ENCODE measurements around the gene C10orf120. TPM values are rescaled to one million over a fixed set of nuclear protein-coding genes. Genes with fewer than 3 reads are reported as not detected.

C10orf120 gene
- total RNA-seq, 1 experiment from 2014 or later, result not detected

- no peak for TF ChIP-seq CTCF (IDR thresholded peaks at IDR 0.05; ENCODE audit: unreplicated experiment)
- Mint-ChIP-seq H3K27ac (ENCODE audit: low read depth, unreplicated experiment) (no peak overlapping the region), H3K4me1 (ENCODE audit: insufficient read depth, unreplicated experiment) (no peaks in the 10 kb centered on the region), H3K9me3 (ENCODE audit: unreplicated experiment) (no peaks in the 10 kb centered on the region), H3K4me3 (ENCODE audit: unreplicated experiment) (no peak overlapping the region), H3K36me3 (ENCODE audit: insufficient read depth, unreplicated experiment) (no peaks in the 10 kb centered on the region), H3K27me3 (ENCODE audit: insufficient read depth, unreplicated experiment) (peaks cover 13% of the 10 kb centered on the region)
- intact Hi-C loops (cut with micrococcal nuclease), result no loop called here
- POLR2A ChIA-PET, result no interaction called here
- no peak for DNase-seq (ENCODE audit: unreplicated experiment)
- BruUV-seq (replicated peaks), result no TSS peak
- CTCF ChIA-PET, result no interaction called here
Observed at GRCh38 chr10:122660696-122661095, 39.0 kb downstream of the C10orf120 start.

DNA sequence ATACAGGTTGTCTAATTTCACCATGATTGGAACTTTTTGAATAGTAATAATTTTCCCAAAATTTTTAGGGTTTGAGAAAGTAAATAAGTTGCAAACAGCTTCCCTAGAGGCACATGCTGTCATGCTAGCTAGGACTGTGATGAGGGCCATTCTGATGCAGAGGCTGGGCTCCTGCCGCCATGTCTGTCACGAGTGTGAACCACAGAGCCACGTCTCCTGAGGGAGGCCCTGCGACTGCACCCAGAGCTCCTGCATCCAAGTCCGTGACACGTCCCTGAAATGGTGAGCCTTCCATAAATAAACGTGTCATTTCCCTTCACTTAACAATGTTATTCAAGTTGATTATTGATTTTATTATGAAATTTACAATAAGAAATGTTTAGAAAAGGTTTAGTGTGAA, 40.0 kb downstream of the C10orf120 start:
- H3K4me1 Mint-ChIP-seq (ENCODE audit: insufficient read depth, unreplicated experiment), result no peaks in the 10 kb centered on the region
- intact Hi-C loops (cut with micrococcal nuclease), result no loop called here
- BruUV-seq (replicated peaks), result no TSS peak
- H3K9me3 Mint-ChIP-seq (ENCODE audit: unreplicated experiment), result no peaks in the 10 kb centered on the region
- no peak overlapping the region for H3K27ac Mint-ChIP-seq (ENCODE audit: low read depth, unreplicated experiment)
- no peak for DNase-seq (ENCODE audit: unreplicated experiment)
- H3K4me3 Mint-ChIP-seq (ENCODE audit: unreplicated experiment), result no peak overlapping the region
- CTCF ChIA-PET, result interaction anchor here (0.7 to 2.3 kb wide), 2 partner anchors 11 kb away, joined by 3 to 17 read pairs; no protein-coding TSS in a partner anchor
- H3K27me3 Mint-ChIP-seq (ENCODE audit: insufficient read depth, unreplicated experiment), result peaks cover 14% of the 10 kb centered on the region
- POLR2A ChIA-PET, result no interaction called here
- TF ChIP-seq CTCF (IDR thresholded peaks at IDR 0.05; ENCODE audit: unreplicated experiment), result no peak
- no peaks in the 10 kb centered on the region for H3K36me3 Mint-ChIP-seq (ENCODE audit: insufficient read depth, unreplicated experiment)

- no TSS peak for BruUV-seq (replicated peaks)
- H3K4me1 Mint-ChIP-seq (ENCODE audit: insufficient read depth, unreplicated experiment), result no peaks in the 10 kb centered on the region
- CTCF ChIA-PET, result interaction anchor here (0.7 to 2.3 kb wide), 2 partner anchors 10 to 11 kb away, joined by 3 to 17 read pairs; no protein-coding TSS in a partner anchor
- no peak for DNase-seq (ENCODE audit: unreplicated experiment)
- H3K36me3 Mint-ChIP-seq (ENCODE audit: insufficient read depth, unreplicated experiment), result no peaks in the 10 kb centered on the region
- peaks cover 19% of the 10 kb centered on the region for H3K27me3 Mint-ChIP-seq (ENCODE audit: insufficient read depth, unreplicated experiment)
- no peak overlapping the region for H3K4me3 Mint-ChIP-seq (ENCODE audit: unreplicated experiment)
- TF ChIP-seq CTCF (IDR thresholded peaks at IDR 0.05; ENCODE audit: unreplicated experiment), result no peak
- H3K27ac Mint-ChIP-seq (ENCODE audit: low read depth, unreplicated experiment), result no peak overlapping the region
- intact Hi-C loops (cut with micrococcal nuclease), result no loop called here
- POLR2A ChIA-PET, result no interaction called here
- H3K9me3 Mint-ChIP-seq (ENCODE audit: unreplicated experiment), result no peaks in the 10 kb centered on the region
Observed at GRCh38 chr10:122659126-122659525, 40.5 kb downstream of the C10orf120 start.

DNA sequence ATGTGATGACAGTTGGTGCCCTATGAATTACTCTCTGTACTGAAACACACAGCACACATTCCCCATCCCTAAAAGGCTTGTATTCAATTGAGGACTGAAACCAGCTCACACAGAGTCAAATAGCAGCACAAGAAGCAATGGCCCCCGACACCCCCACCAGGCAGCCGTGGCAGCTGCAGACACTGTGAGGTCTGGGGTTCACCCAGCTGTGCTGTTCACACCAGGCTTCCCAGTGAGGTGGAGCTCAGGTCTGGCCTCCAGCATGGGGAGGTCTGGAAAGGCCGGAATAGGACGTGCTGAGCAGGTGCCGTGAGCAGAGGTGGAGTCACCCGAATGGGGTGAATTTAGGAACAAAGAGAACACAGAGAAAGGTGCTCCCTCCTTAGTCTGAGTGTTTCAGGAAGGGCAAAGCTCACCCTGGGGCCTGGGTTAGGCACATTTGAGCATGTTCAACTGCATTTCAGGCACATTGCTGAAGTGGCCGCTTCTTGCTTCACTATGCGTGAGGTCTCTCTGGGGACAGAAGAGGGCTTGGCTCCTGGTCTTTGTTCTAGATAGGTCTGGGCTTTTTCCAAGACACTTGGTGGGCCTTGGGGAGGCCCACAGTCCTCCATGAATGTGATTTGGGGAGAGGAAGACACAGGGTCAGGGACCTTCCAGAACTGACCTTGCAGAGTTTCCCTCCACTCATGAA, 41.1 kb downstream of the C10orf120 start:
- ChIA-PET POLR2A (no interaction called here), CTCF (interaction anchor here (1.0 to 2.3 kb wide), 2 partner anchors 9 to 46 kb away, joined by 3 to 17 read pairs; no protein-coding TSS in a partner anchor)
- Mint-ChIP-seq H3K27ac (ENCODE audit: low read depth, unreplicated experiment) (no peak overlapping the region), H3K4me3 (ENCODE audit: unreplicated experiment) (no peak overlapping the region), H3K27me3 (ENCODE audit: insufficient read depth, unreplicated experiment) (peaks cover 26% of the 10 kb centered on the region), H3K36me3 (ENCODE audit: insufficient read depth, unreplicated experiment) (no peaks in the 10 kb centered on the region), H3K4me1 (ENCODE audit: insufficient read depth, unreplicated experiment) (no peaks in the 10 kb centered on the region), H3K9me3 (ENCODE audit: unreplicated experiment) (no peaks in the 10 kb centered on the region)
- no peak for DNase-seq (ENCODE audit: unreplicated experiment)
- TF ChIP-seq CTCF (IDR thresholded peaks at IDR 0.05; ENCODE audit: unreplicated experiment), result no peak
- BruUV-seq (replicated peaks), result no TSS peak
- intact Hi-C loops (cut with micrococcal nuclease), result no loop called here

Measured in MCF 10A (cell line).